ENCODE data around the gene HOXC10.

The HOXC10 gene

DNA sequence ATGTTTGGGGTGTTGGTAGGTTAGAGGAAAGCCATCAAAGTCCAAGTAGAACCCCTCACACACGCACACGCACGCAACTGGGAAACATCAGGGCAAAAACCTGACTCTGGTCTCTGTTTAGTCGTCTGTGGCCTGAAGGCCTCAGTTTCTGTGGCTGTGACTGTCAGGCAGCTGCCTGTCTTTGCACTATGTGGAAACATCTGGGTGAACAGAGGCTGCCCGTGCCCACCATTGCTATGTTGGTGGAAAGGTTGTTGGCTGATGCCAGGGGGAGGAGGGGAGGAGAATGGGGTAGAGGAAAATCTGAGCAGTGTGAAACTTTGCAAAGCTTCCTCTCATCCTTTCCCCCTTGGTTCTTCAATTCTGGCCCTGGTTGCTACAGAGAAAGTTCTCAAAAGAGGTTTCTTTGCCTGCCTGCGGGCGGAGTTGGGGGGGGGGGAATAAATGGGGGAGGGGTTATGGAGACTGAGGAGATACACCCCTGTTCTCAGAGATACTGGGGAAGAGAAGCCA lies 7.5 kb downstream of the HOXC10 start:
- no peak for DNase-seq

DNA sequence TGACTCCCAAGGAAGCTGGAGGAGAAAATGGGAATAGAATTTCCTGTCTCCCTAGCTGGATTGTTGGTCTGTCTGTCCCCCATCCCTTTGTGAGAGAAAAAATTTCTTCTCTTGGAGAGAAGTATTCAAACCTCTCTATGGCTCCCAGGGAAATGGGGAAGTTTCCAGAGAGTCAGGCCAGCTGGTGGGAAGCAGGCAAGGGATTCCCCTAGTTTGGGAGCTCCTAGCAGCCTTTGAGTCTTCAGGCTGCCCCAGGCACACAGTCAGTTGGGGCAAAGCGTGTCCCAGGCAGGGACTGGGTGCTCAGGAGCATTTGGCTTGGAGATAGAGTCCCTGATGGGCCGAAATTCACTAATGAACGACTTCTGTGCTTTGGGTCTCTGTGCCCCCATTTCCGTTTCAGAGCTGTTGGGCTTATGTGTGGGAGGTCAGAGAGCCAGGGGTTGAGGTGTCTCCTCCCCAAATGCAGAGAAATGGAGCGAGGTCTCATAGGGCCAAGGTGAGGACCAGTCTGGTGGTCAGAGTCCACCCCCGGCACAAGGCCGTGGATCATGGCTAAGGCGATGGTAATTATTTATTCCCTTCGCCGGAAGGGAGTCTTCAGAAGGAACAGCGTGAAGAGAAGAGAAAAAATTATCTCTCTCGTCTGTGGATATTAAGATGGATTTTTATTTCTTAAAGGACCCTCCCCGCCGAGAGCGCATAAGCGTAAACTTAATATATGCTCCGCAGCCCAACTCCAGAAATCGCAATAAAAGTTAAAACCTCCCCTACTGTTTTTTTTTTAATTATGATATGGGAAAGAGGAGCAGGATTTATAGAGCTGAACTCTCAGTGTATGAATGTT lies 8.4 kb downstream of the HOXC10 start:
- no peak for DNase-seq

DNA sequence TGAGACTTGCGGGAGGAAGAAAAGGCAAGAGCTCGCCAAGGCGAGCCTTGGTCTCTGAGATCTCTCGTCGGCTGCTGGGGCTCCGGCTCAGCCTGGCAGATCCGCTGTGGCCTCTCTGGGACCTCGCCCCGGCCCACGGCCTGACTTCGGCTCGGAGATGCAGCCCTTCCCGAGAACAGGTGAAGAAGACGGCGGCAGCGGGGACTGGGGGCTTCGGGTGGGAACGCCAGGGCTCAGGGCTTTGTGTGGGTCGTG lies 9.0 kb downstream of the HOXC10 start:
- no peak for DNase-seq

DNA sequence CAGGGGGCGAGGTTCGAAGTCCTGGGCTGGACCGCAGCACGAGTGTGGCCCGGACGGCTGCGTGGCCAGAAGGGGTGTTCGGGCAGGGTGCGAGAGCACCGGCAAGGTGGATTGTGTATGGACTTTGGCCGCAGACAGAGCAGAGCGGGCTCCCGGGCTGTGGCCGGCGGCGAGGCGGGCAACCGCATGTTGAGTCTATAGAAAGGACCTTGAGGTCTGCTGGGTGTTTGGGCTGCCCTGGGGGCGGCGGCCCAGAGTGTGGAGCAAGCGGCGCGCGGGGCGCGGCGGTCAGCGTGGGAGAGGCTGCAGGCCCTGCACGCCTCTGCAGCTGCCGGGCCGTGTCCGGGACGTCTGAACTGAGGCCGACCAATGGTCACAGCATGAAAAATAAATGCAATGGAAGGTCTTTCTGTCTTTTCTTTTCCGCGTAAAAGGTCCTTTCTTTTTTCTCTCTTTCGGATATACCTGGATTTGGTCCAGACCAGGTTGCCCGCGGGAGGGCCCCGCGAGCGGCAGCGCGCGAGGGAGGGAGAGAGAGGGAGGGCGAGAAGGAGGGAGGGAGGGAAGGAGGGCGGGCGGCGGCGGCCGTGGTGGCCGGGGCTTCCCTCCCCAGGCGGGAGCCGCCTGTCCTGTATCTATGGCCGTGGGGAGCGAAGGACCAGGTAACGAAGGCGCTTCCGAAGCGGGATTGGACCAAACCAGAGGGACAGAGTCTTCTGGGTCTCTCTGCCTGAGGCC lies 9.5 kb downstream of the HOXC10 start:
- no peak for DNase-seq

DNA sequence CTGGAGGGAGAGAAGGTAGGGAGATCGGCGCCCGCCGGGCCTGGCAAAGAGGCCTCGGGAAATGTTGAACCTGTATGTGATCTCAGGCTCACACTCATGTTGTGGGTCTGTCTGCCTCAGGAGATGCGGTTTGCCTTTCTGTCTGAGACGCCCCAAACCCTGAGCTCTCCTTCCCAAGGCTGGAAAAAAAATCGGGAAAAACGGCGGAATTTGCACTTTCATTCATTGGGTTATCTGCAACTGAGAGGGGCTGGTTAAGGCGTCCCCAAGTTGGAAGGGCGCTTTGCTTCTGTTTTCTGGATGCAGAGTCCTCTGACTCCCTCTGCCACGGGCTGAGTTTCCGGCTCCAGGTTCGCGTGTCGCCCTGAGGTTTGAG lies 10.0 kb downstream of the HOXC10 start:
- DNase-seq: no peak

DNA sequence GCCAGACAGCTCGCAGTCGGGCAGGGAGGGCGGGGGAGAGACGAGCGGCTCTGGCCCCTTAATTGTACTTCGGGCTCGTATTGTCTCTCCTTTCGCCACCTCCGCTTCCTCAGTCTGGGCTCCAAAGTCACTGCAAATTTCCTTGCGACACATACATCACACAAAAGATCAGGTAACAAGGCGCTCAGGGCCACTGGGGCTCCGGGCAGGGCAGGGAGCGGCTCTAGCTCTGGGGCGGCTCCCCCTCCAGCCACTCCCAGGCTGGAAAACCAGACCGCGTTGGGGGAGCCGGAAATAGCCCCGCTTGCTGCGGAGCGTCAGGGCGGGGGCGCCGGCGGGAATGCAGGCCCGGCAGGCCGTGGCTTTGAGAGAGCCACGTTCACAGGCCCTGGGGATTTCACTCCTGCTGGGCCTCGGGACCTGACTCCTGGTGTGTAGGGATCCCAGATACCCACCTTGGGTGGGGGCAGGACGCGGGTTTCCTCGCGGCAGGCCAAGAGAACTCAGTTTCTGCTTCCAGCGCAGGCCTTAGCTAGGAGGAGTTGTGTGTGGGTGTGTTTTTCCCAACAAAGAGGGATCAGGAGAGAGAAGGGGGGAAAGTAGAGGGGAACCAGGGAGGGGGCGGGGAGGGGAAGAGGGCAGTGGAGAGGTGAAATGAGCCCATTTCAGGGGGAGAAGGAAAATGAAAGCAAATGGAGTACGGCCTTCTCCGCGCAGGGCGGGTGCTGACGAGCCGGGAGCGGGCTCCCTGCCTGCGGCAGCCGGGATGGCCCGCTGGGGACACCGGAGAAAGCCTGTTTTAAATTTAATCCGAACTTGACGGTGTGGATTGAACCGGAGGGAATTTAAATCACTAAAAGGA lies 10.7 kb downstream of the HOXC10 start:
- peak; percentile 62 for DNase-seq

DNA sequence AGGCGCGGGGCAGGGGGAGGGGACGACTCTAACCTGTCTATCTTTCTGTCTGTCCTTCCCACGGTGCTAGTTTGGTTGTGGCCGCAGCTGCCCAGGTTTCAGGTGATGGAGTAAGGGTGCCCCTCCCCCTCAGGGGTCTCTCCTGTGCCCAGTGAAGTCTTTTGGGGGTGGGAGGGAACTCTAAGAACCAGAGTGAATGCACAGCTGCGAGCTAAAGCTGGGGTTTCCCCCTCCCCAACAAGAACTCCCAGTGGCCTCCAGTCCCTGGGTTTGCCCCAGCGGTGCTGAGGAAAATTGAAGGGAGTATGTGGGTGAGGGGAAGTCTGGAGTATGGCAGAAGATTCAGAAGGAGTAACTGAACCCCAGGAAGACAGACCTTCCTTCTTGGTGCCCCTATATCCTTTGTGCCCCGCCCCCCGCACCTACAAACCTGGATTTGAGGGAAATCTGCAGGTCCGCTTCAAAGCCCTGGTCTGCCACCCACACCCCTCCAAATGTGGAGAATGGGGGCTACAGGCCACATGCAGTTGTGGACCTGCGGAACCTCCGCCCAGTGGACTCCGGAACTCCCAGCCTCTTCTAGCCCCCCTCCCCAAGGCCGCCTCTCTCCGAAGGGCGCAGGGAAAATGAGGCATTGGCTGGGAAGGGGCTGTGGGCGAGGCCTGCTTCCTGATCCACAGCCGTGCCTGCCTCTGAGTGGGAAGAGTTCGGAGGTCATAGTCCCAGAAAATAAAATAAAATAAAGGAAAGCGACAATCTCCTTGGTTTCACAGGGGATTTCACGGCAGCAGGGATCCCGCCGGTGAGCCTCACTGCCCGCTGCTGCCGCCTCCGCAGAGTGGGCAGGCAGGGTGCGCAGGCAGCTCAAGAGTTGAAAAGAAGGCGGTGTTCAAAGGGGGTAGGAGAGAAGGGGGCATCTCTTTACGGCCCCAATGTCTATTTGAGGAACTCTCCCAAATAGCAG lies 11.6 kb downstream of the HOXC10 start:
- no peak for DNase-seq

DNA sequence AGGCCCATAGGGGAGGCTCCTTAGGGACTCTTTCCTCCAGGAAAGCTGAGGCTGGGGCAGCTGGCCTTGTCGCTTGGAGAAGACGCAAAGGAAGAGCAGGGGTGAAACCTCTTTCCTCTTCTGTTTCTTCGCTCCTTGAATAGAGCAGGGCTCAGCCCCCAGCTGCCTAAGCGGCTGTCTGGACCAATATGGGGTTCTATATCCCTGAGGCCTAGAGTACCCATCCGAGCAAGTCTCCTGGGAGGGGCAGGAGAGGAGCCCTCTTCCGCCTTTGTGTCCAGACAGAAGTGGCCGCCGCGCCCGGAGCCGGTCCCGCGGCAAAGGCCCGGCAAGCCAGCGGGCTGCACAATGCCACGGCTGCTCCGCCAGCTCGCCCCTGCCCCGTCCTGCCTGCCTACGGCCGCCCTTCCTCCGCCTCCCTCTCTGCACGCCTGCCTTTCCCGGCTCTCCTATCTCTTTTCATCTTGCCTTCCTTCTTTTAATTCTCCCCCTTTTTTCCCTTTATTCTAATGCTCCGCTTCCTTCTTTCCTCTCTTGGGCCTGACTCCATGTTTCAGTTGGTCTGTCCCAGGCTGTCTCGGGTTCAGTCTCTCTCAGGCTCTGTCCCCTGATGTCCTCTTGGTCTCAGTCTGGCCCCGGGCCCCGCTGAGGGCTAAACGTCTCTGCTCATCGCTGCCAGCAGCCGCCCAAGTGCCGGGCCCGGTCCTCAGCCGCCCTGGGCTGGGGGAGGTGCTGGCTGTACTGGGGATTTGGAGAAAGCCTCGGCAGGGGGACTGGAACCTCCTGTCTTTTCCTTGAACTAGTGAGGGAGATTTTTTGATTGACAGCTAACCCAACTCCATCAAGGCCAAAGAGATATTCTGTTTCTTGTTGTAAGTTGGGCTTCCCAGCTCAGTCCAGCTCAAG lies 12.5 kb downstream of the HOXC10 start:
- DNase-seq: no peak

DNA sequence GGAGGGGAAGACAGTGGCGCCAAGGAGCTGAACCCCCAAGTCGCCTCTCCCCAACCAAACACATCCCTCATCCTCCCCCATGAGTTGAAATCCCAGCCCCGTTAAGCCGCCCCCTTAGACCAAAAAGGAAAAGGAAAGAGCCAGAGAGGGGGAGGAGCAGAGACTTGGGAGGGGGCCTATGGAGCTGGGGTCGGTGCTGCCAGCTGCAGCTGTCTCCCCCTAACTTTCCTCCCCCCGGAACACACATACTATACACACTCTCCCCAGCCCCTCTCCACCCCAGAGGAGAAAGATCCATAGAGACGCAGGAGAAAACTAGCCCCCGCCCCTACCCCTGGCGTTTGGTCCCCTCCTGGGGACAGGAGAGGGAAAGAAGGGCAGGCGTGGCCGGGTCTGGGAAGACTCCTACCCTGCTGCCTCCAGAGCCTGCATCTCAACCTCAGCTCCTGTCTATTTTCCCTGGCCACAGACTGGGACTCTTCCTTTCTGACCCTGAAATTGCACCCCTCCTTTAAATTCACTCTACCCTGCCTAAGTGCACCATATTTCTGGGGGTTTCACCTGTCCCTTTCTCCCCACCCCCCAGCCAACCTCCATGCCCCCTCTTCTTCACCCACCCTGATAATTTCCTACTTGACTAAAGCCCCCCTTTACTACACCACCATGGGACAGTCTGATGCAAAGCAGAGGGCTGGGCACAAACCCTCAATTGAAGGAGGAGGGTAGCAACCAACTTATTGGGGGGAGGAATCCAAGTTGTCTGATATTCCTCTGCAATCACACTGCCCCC lies 13.4 kb downstream of the HOXC10 start:
- no peak for DNase-seq

DNA sequence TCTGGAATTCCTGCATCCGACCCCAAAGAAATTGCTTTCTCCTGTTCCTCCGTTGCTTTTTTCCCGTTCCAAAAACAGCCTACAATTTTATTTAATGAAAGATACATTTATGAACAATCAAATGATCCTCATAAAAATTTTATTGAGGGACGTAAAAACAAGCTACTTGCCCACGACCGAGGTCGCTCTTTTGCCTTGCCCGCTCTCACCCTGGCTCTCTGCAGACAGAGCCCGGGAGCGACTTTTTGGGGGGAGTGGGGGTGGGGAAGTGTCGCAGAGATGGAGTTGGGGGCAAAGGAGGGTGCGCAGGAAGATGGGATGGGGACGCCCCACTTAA lies 13.9 kb downstream of the HOXC10 start:
- no peak for DNase-seq

DNA sequence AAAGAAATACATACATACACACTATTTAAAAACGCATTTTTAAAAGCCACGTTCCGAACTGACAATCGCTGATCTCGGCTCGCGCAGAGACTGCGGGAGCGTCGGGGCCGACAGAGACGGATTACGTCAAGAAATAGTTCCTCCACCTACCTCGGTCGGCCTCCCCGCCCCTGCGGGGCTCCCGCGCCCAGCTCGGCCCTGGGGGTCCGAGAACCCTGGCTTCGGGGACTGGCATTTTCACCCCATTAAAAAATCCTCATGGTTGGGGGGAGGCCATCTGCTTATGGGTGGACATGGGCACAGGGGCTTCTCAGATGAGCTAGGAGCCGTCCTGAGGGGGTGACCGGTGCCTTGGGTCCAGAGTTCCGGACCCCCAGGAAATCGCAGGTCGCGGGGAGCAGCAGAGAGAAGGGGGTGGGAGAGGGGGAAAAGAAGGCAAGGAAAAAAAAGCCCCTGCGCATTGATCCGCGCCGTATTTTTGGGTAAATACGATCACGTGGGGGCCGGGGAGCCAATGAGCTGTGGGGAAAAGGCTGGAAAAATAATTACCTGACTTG lies 14.7 kb downstream of the HOXC10 start:
- DNase-seq: peak; percentile 69

DNA sequence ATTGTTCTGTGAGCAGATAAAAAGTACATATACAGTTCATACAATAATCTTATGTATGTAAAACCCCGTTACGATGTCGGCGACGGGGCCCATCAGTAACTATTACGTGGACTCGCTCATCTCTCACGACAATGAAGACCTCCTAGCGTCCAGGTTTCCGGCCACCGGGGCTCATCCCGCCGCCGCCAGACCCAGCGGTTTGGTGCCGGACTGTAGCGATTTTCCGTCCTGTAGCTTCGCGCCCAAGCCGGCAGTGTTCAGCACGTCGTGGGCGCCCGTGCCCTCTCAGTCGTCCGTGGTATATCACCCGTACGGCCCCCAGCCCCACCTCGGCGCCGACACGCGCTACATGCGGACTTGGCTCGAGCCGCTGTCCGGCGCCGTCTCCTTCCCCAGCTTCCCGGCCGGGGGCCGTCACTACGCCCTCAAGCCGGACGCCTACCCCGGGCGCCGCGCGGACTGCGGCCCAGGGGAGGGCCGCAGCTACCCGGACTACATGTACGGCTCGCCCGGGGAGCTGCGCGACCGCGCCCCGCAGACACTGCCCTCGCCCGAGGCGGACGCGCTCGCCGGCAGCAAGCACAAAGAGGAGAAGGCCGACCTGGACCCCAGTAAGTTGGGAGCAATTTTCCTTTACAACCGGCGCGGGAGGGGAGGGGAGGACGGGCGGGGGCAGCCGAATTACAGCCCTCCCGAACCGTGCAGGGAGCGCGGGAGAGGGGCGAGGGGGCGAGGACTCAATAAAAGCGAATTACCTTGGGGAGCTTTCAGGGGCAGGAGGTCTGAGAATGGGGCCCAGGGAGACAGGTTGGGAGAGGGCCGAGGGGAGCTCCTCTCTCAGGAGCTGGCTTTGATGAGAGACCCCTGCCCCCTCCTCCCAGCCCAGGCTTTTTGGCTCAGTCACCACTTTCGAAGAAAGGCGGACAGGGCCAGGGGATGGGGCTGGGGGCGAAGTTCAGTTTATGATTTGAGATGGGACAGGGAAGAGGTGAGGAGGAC lies 15.5 kb downstream of the HOXC10 start, which contains the start of gene HOXC9:
TSS of gene HOXC9 (plus strand) at position 46 of the 999 bp plus-strand sequence. CDS start at position 74, 28 bp downstream.
- DNase-seq: no peak

DNA sequence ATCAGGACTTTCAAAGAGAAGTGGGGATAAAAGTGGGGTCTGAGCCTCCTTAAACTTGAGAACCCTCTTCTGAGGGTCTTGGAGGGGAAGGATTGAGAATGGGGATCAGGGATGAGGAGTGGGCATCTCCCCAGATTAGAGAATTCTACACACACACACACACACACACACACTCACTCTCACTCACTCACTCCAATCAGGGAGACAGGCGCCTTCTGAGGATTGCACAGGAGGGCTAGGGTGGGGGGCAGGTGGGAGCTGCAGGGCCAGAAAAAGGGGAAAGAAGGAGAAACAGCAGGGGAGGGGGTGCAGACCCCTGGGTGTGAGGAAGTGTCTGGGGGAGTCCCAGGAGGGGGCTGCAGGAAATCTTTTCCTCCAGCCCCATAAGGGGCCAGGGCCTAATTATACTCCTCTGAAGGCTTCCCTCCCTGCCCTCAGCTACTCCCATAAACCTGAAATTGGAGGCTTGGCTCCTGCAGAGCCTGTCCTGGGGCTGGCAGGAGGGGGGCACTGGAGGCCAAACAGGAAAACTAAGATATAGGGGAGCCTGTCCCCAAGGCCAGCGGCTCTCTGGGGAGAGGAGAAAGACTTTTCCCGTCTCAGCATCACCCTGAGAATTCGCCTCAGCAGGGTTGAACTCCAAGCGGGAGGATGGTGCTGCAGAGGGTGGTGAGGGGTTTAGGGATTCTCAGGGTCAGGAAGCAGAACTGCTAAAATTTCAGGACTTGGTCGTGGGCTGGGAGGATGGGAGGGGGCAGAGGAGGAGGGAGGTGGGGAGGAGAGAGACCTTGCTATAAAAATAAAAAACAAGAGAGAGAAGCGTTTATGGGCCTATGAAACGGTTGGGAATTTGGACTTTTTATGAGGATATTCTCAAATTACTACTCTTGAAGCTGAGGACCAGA lies 16.6 kb downstream of the HOXC10 start:
- no peak for DNase-seq

DNA sequence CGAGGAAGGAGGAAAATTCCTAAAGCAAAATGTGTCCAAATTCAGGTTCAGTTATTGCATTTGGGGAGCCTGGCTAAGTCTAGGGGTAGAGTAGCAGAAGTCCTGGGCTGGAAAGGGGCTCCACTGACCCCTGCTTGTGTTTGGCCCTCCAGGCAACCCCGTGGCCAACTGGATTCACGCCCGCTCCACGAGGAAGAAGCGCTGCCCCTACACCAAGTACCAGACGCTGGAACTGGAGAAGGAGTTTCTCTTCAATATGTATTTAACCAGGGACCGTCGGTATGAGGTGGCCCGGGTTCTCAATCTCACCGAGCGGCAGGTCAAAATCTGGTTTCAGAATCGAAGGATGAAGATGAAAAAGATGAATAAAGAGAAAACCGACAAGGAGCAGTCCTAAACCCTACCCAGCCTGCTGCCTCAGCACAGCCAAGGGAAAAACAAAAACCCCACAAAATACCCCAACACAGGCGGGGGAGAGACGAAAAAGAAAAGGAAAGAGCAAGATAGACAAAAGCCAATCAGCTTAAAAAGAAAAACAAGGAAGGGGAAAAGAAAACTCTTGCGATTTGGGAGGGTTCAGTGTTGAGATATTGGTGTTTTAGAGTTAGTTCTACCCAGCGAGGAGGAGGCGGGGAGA lies 17.4 kb downstream of the HOXC10 start:
- no peak for DNase-seq

DNA sequence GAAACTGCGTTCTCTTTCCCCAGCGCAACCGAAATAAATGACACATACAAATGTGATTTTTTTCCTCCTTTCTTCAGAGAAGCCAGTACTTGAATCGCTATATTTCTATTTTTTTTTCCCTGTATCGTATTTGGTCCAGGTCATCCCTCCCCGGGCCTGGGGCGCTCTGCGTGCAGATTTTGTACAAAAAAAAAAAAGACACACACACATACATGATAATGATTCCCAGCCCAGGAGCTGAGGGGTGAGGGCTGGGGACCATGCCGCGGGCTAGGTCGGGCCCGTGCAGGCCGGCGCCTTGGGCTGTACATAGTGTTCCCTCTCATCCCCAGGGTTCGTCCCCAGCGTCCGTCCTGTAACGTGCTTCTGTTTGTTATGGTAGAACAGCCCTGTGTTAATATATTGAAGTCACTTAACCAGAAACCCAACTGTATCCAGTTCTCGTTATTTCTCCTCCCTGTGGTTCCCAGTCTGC lies 18.0 kb downstream of the HOXC10 start:
- DNase-seq: no peak

DNA sequence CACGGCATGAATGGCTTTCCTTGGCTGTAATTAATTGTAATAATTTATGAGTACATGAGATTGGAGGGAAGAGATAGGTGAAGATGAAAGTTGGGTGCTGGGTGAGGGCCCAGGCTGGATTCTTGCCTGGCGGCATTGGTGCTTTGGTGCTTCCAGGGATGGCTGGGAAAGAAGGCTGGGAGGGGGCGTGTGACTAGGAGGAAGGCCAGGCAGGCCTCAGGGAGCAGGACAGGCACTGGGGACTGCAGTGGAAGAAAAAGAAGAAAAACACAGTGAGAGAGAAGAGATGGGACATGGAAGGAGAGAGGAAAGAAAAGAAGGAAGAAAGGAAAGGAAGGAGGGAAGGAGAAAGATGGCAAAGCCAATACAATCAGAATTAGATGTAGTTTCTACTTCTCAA lies 18.7 kb downstream of the HOXC10 start:
- no peak for DNase-seq

All from HCEC 1CT (cell line).